Measurements from ENCODE around the gene PPP2R5A.
"Not testable (repeated sequence)": the region's sequence is repeated elsewhere in the genome, so short reads cannot be mapped to it uniquely, and the experiment has no call there.

PPP2R5A gene

GRCh38 chr1:212302745-212303383 is 17.7 kb downstream of the PPP2R5A start:
- peak; percentile 22 for DNase-seq

- no peak for DNase-seq
Observed at GRCh38 chr1:212305342-212305741, 20.1 kb downstream of the PPP2R5A start.

GRCh38 chr1:212305984-212306452 is 20.8 kb downstream of the PPP2R5A start:
- not testable (repeated sequence) for DNase-seq

- no peak for DNase-seq
Observed at GRCh38 chr1:212309967-212310366, 24.8 kb downstream of the PPP2R5A start.

- DNase-seq = no peak
Observed at GRCh38 chr1:212310383-212310782, 25.2 kb downstream of the PPP2R5A start.

GRCh38 chr1:212311836-212312497 is 26.8 kb downstream of the PPP2R5A start:
- DNase-seq = peak; percentile 60

- DNase-seq = peak; percentile 67
Observed at GRCh38 chr1:212313616-212314015, 28.4 kb downstream of the PPP2R5A start.

- DNase-seq = no peak
Observed at GRCh38 chr1:212315184-212315583, 30.0 kb downstream of the PPP2R5A start.

GRCh38 chr1:212315907-212316306 is 30.7 kb downstream of the PPP2R5A start:
- peak; percentile 19 for DNase-seq

- no peak for DNase-seq
Observed at GRCh38 chr1:212317916-212318315, 32.7 kb downstream of the PPP2R5A start.

- DNase-seq = not testable (repeated sequence)
Observed at GRCh38 chr1:212321031-212321430, 35.8 kb downstream of the PPP2R5A start.

- no peak for DNase-seq
Observed at GRCh38 chr1:212323066-212323465, 37.9 kb downstream of the PPP2R5A start.

- DNase-seq = no peak
Observed at GRCh38 chr1:212326541-212326940, 41.3 kb downstream of the PPP2R5A start.

- no peak for DNase-seq
Observed at GRCh38 chr1:212328248-212328647, 43.0 kb downstream of the PPP2R5A start.

- DNase-seq = no peak
Observed at GRCh38 chr1:212329105-212329504, 43.9 kb downstream of the PPP2R5A start.

- DNase-seq = no peak
Observed at GRCh38 chr1:212341090-212341489, 55.9 kb downstream of the PPP2R5A start.

GRCh38 chr1:212344905-212345304 is 59.7 kb downstream of the PPP2R5A start:
- DNase-seq = no peak

- no peak for DNase-seq
Observed at GRCh38 chr1:212346601-212347000, 61.4 kb downstream of the PPP2R5A start.

- no peak for DNase-seq
Observed at GRCh38 chr1:212351588-212352362, 66.6 kb downstream of the PPP2R5A start.

- peak; percentile 13 for DNase-seq
Observed at GRCh38 chr1:212353181-212353580, 68.0 kb downstream of the PPP2R5A start.

- DNase-seq = no peak
Observed at GRCh38 chr1:212354464-212354863, 69.3 kb downstream of the PPP2R5A start.

- DNase-seq = peak; percentile 57
Observed at GRCh38 chr1:212355230-212355969, 70.2 kb downstream of the PPP2R5A start.

All from EL (cell line).